ENCODE measurements around the gene ASIP. TPM values are rescaled to one million over a fixed set of nuclear protein-coding genes. Genes with fewer than 3 reads are reported as not detected.
A peak's percentile ranks its signal among the peaks of the same experiment; 100 is the strongest.

Gene ASIP
- total and polyA plus RNA-seq, 2 of the 13 experiments (the other 11 are each of a cell fraction or from before 2014, with no cell fraction given) = not detected

DNA sequence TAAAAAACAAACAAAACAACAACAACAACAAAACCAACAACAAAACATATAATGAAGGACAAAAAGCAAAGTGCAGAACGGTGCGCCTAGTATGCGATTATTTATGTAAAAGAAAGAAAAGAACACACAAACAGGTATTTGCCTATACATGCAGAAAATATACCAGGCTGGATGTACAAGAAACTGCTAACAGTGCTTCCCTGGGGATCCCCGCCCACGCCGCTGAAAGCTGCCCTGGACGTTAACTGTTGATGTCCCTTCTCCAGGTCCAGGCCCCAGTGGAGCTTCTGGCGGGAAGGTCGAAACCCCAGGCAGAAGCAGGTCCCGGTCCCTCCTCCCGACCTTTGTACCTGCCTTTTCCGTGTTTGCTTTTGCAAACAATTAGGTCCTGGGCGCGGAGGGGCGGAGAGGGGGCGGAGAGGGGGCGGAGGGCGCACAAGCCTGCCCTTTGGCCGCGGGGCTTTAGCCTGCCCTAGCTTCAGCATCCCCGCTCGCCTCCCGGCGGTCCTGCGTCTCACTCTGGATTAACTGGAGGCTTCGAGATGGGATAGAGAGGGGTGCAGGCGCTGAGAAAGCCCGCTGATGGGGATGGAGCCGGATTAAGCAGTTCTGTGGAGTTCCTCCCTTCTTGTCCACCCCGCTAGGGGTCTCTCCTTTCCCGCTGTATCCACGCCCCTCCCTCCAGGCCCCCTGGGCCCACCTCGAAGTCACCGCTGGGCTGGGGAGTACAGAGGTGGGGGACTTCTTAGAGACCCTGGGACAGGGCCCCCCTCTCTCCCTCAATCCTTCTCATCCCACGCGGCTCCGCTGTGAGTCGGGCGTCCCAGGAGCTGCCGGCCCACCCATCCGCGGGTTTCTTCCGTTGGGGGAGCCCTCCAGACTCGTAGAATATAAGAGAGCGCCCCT is 70.1 kb downstream of the ASIP start (continued):
- TF ChIP-seq, protein P1, sequence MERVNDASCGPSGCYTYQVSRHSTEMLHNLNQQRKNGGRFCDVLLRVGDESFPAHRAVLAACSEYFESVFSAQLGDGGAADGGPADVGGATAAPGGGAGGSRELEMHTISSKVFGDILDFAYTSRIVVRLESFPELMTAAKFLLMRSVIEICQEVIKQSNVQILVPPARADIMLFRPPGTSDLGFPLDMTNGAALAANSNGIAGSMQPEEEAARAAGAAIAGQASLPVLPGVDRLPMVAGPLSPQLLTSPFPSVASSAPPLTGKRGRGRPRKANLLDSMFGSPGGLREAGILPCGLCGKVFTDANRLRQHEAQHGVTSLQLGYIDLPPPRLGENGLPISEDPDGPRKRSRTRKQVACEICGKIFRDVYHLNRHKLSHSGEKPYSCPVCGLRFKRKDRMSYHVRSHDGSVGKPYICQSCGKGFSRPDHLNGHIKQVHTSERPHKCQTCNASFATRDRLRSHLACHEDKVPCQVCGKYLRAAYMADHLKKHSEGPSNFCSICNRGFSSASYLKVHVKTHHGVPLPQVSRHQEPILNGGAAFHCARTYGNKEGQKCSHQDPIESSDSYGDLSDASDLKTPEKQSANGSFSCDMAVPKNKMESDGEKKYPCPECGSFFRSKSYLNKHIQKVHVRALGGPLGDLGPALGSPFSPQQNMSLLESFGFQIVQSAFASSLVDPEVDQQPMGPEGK (CRISPR knock-in tag; IDR thresholded peaks at IDR 0.05) = peak; percentile 95
- TF ChIP-seq, protein P2, sequence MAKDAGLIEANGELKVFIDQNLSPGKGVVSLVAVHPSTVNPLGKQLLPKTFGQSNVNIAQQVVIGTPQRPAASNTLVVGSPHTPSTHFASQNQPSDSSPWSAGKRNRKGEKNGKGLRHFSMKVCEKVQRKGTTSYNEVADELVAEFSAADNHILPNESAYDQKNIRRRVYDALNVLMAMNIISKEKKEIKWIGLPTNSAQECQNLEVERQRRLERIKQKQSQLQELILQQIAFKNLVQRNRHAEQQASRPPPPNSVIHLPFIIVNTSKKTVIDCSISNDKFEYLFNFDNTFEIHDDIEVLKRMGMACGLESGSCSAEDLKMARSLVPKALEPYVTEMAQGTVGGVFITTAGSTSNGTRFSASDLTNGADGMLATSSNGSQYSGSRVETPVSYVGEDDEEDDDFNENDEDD (CRISPR knock-in tag; IDR thresholded peaks at IDR 0.05; ENCODE audit: borderline replicate concordance) = peak; percentile 98
- TF ChIP-seq AHR (CRISPR knock-in tag; IDR thresholded peaks at IDR 0.05) (peak; percentile 10; the same call in 1 of the 2 replicates), RNF2 (conservative IDR thresholded peaks at IDR 0.05; ENCODE audit: low read depth) (no peak), FLYWCH1 (CRISPR knock-in tag; IDR thresholded peaks at IDR 0.05) (peak; percentile 70; the same call in 1 of the 2 replicates), POGZ (CRISPR knock-in tag; IDR thresholded peaks at IDR 0.05) (peak; percentile 86), TBL1XR1 (IDR thresholded peaks at IDR 0.05; ENCODE audit: borderline replicate concordance, low read length, partially characterized antibody) (peak; percentile 44), KDM1A (CRISPR knock-in tag; IDR thresholded peaks at IDR 0.05) (0 out of 2 replicates have a peak, but pooled peaks have one; percentile 56), ZNF382 (CRISPR knock-in tag; IDR thresholded peaks at IDR 0.05; ENCODE audit: borderline replicate concordance) (no peak), DR1 (CRISPR knock-in tag; IDR thresholded peaks at IDR 0.05) (peak; percentile 52; the same call in 1 of the 2 replicates), ZNF441 (CRISPR knock-in tag; IDR thresholded peaks at IDR 0.05; ENCODE audit: borderline replicate concordance) (no peak), ZIK1 (CRISPR knock-in tag; IDR thresholded peaks at IDR 0.05; ENCODE audit: borderline replicate concordance, low read depth) (peak; percentile 39; the same call in 1 of the 2 replicates), EED (CRISPR knock-in tag; IDR thresholded peaks at IDR 0.05) (no peak)
- TF ChIP-seq, protein P3, sequence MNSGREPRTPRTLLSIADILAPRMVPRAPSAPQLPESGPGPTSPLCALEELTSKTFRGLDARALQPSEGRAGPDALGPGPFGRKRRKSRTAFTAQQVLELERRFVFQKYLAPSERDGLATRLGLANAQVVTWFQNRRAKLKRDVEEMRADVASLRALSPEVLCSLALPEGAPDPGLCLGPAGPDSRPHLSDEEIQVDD (CRISPR knock-in tag; IDR thresholded peaks at IDR 0.05; ENCODE audit: borderline replicate concordance) = 0 out of 2 replicates have a peak, but pooled peaks have one; percentile 30
- TF ChIP-seq, protein P4, sequence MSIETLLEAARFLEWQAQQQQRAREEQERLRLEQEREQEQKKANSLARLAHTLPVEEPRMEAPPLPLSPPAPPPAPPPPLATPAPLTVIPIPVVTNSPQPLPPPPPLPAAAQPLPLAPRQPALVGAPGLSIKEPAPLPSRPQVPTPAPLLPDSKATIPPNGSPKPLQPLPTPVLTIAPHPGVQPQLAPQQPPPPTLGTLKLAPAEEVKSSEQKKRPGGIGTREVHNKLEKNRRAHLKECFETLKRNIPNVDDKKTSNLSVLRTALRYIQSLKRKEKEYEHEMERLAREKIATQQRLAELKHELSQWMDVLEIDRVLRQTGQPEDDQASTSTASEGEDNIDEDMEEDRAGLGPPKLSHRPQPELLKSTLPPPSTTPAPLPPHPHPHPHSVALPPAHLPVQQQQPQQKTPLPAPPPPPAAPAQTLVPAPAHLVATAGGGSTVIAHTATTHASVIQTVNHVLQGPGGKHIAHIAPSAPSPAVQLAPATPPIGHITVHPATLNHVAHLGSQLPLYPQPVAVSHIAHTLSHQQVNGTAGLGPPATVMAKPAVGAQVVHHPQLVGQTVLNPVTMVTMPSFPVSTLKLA (IDR thresholded peaks at IDR 0.05) = peak; percentile 51
- TF ChIP-seq, protein P5, sequence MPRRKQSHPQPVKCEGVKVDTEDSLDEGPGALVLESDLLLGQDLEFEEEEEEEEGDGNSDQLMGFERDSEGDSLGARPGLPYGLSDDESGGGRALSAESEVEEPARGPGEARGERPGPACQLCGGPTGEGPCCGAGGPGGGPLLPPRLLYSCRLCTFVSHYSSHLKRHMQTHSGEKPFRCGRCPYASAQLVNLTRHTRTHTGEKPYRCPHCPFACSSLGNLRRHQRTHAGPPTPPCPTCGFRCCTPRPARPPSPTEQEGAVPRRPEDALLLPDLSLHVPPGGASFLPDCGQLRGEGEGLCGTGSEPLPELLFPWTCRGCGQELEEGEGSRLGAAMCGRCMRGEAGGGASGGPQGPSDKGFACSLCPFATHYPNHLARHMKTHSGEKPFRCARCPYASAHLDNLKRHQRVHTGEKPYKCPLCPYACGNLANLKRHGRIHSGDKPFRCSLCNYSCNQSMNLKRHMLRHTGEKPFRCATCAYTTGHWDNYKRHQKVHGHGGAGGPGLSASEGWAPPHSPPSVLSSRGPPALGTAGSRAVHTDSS (CRISPR knock-in tag; conservative IDR thresholded peaks at IDR 0.05) = no peak; the same call in 1 of the 2 replicates
- TF ChIP-seq, protein P6, sequence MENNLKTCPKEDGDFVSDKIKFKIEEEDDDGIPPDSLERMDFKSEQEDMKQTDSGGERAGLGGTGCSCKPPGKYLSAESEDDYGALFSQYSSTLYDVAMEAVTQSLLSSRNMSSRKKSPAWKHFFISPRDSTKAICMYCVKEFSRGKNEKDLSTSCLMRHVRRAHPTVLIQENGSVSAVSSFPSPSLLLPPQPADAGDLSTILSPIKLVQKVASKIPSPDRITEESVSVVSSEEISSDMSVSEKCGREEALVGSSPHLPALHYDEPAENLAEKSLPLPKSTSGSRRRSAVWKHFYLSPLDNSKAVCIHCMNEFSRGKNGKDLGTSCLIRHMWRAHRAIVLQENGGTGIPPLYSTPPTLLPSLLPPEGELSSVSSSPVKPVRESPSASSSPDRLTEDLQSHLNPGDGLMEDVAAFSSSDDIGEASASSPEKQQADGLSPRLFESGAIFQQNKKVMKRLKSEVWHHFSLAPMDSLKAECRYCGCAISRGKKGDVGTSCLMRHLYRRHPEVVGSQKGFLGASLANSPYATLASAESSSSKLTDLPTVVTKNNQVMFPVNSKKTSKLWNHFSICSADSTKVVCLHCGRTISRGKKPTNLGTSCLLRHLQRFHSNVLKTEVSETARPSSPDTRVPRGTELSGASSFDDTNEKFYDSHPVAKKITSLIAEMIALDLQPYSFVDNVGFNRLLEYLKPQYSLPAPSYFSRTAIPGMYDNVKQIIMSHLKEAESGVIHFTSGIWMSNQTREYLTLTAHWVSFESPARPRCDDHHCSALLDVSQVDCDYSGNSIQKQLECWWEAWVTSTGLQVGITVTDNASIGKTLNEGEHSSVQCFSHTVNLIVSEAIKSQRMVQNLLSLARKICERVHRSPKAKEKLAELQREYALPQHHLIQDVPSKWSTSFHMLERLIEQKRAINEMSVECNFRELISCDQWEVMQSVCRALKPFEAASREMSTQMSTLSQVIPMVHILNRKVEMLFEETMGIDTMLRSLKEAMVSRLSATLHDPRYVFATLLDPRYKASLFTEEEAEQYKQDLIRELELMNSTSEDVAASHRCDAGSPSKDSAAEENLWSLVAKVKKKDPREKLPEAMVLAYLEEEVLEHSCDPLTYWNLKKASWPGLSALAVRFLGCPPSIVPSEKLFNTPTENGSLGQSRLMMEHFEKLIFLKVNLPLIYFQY (CRISPR knock-in tag; IDR thresholded peaks at IDR 0.05; ENCODE audit: borderline replicate concordance) = peak; percentile 78

Measured in HepG2 (cell line).